NT2/D1 (cell line): ENCODE measurements around the gene PRKACG.
"Not testable (repeated sequence)": the region's sequence is repeated elsewhere in the genome, so short reads cannot be mapped to it uniquely, and the experiment has no call there.

Experiments
- DNase-seq: peaks from one replicate; pipeline ENCODE4 v3.0.0-alpha.2; 2011; ENCODE audit warnings: low read depth, low spot score
- H3K27me3 ChIP-seq: 2 replicates; pipeline ENCODE4 v1.6.0; 2011; ENCODE audit warnings: mild to moderate bottlenecking; ENCODE audit not compliant: insufficient read length, insufficient read depth
- H3K36me3 ChIP-seq: 2 replicates; pipeline ENCODE4 v1.6.1; 2011; ENCODE audit warnings: mild to moderate bottlenecking, low read length, mixed read lengths; ENCODE audit not compliant: insufficient read depth, insufficient read length
- H3K4me1 ChIP-seq: 2 replicates; pipeline ENCODE4 v1.5.1; 2011; ENCODE audit not compliant: insufficient read depth, insufficient read length
- H3K4me3 ChIP-seq: 2 replicates; pipeline ENCODE4 v1.5.1; 2011; ENCODE audit warnings: low read depth; ENCODE audit not compliant: insufficient read length
- H3K9ac ChIP-seq: 2 replicates; pipeline ENCODE4 v1.6.0; 2011; ENCODE audit warnings: low read depth; ENCODE audit not compliant: insufficient read length
- H3K9me3 ChIP-seq: 2 replicates; pipeline ENCODE4 v1.5.1; 2011; ENCODE audit warnings: mild to moderate bottlenecking, low read length; ENCODE audit not compliant: insufficient read depth
- SUZ12 ChIP-seq: IDR thresholded peaks from 2 replicates; pipeline ENCODE4 v1.6.1; 2011; ENCODE audit not compliant: insufficient read length, insufficient read depth; ENCODE audit errors: extremely low read depth
- YY1 ChIP-seq: IDR thresholded peaks from 2 replicates; pipeline ENCODE4 v1.6.1; 2011; ENCODE audit not compliant: insufficient read length, insufficient read depth
- ZNF274 ChIP-seq: IDR thresholded peaks from 2 replicates; pipeline ENCODE4 v1.6.1; 2011; ENCODE audit warnings: mild to moderate bottlenecking, low read depth, low read length

PRKACG gene

DNA sequence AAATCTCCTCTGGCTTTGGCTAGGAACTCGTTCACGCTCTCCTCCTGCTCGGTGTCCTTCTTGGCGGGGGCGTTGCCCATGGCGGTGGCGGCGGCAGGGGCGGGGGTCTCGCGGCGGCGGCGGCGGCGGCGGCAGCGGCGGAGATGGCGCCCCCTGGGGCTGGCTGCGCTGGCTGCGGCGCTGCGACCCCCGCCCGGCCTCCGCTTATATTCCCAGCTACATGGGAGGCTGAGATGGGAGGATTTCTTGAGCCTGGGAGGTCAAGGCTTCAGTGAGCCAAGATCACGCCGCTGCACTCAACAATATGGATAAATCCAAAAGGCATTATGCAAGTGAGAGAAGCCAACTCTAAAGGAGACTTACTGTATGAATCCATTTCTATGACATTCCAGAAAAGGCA, at the start of gene PRKACG:
PRKACG (minus strand) TSS at position 101 of the 400 bp plus-strand sequence; CDS start at position 80, 21 bp downstream.
- H3K9me3 ChIP-seq = peaks cover 6% of the 10 kb centered on the region; the same call in 1 of the 2 replicates
- no peaks in the 10 kb centered on the region for H3K36me3 ChIP-seq
- peaks cover 2% of the 10 kb centered on the region for H3K4me1 ChIP-seq
- no peak within 1 kb of the TSS for H3K4me3 ChIP-seq
- H3K9ac ChIP-seq = no peak within 1 kb of the TSS
- no peaks in the 10 kb centered on the region for H3K27me3 ChIP-seq
- no peak for DNase-seq
- TF ChIP-seq ZNF274 = no peak
- no peak for TF ChIP-seq YY1
- no peak for TF ChIP-seq SUZ12

DNA sequence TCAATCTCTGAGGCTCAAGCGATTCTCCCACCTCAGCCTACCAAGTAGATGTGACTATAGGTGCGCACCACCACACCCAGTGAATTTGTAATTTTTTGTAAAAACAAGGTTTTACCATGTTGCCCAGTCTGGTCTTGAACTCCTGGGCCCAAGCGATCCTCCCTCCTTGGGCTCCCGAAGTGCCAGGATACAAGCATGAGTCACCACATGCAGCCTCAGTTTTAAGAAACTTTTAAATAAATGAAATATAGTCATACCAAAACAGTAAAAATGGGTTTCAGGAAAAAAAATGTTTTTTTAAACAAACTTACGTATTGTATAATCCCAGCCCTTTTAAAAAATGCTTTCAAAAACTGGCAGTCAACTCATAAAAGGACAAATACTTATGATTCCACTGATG, 48.3 kb upstream of the PRKACG start:
- DNase-seq = no peak
- Histone ChIP-seq H3K4me3 (no peak overlapping the region), H3K36me3 (peaks cover 40% of the 10 kb centered on the region), H3K9me3 (no peaks in the 10 kb centered on the region), H3K9ac (no peak overlapping the region), H3K27me3 (no peaks in the 10 kb centered on the region), H3K4me1 (peaks cover 10% of the 10 kb centered on the region)
- TF ChIP-seq YY1 (no peak), ZNF274 (no peak), SUZ12 (no peak)

DNA sequence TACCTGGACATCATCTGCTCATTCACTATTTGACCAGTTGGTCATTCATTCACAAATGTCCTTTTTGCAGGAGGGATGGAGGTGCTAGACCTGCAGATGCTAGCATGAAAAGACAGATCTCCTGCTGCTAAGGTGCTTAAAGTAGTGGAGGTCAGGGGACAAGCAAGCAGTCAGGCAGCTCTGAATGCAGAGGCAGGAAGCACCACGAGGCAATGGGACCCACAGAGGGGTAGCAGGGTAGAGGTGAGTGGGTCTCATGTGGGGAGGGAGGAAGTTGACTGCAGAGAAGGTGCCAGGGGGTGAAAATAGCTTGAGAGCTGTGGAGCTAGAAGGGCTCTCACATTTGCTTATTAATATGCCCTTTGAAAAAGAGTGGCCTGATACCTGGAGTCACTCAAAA, 46.9 kb upstream of the PRKACG start:
- H3K4me1 ChIP-seq = peaks cover 7% of the 10 kb centered on the region
- TF ChIP-seq SUZ12 (no peak), YY1 (no peak), ZNF274 (no peak)
- no peaks in the 10 kb centered on the region for H3K27me3 ChIP-seq
- no peak for DNase-seq
- H3K4me3 ChIP-seq = no peak overlapping the region
- H3K9me3 ChIP-seq = no peaks in the 10 kb centered on the region
- no peak overlapping the region for H3K9ac ChIP-seq
- H3K36me3 ChIP-seq = peaks cover 38% of the 10 kb centered on the region

DNA sequence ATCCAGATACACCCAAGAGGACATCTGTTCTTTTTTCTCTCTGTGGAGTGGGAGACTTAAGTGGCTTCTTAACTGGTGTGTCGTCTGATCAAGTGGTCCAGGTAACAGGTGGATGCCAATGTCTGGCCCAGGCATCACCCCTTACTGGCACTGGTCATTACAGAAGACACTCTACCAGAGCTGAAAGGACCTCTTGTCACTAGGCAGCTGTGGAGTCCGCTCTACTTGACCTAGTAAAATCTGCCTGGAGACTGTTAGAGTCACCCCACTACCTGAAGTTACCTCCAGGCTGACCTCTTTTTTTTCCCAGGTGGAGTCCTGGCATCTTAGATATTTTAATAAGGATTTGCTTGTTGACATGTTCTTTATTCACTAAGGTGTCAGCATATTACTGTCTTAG, 44.2 kb upstream of the PRKACG start:
- TF ChIP-seq SUZ12 (no peak), YY1 (no peak), ZNF274 (no peak)
- no peaks in the 10 kb centered on the region for H3K27me3 ChIP-seq

DNA sequence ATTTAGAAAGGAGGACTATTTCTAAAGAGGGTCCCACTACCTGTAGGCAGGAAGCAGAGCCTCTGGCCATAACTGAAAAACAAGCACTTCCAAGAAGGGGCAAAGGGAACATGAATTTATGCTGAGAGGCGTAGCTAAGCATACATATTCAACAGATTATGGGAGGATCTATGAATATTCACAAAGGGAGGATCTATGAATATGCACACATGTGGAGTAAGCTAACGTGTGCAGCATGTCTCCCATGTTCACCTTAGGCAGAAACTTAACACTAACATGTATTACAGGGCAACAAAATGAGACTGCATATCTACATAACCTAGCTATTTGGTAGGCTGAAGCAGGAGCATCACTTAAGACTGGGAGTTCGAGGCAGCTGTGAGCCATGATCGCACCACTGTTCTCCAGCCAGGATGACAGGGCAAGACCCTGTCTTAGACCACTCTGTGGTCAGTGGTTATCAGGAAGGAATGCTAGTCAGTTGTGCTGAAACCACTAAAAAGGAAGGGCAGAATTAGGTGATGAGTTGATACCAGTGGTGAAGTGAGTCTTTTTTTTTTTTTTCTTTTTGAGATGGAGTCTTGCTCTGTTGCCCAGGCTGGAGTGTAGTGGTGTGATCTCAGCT, 42.4 kb upstream of the PRKACG start:
- H3K36me3 ChIP-seq = peaks cover 39% of the 10 kb centered on the region
- no peak overlapping the region for H3K4me3 ChIP-seq
- H3K9ac ChIP-seq = no peak overlapping the region
- TF ChIP-seq ZNF274 (no peak), SUZ12 (no peak), YY1 (no peak)
- H3K9me3 ChIP-seq = no peaks in the 10 kb centered on the region
- peaks cover 2% of the 10 kb centered on the region for H3K4me1 ChIP-seq
- no peak for DNase-seq
- H3K27me3 ChIP-seq = no peaks in the 10 kb centered on the region

More for the DNA sequence above, 44.2 kb upstream of the PRKACG start:
- H3K4me1 ChIP-seq = peaks cover 2% of the 10 kb centered on the region
- H3K9ac ChIP-seq = no peak overlapping the region
- H3K36me3 ChIP-seq = peaks cover 39% of the 10 kb centered on the region
- H3K9me3 ChIP-seq = no peaks in the 10 kb centered on the region
- no peak overlapping the region for H3K4me3 ChIP-seq
- DNase-seq = no peak

DNA sequence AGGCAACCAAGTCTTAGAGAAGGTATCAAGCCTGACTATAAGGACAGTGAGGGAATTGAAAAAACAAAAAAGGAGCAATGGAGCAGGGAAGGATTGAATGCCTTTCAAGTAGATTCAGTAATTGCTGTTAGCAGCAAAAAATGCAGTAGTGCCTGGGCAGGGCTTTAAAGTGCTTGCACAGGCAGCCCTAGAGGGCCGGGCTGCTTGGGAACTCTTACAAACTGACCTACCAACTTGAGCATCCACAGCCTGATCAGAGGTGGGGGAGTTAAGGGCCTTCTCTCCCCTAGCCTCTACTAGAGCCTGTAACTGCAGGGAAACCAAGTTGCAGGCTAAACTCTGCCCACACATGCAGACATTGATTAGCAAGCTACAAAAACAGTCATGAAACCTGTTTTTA, 41.1 kb upstream of the PRKACG start:
- Histone ChIP-seq H3K4me1 (no peaks in the 10 kb centered on the region), H3K9me3 (no peaks in the 10 kb centered on the region), H3K4me3 (no peak overlapping the region), H3K27me3 (no peaks in the 10 kb centered on the region), H3K36me3 (peaks cover 36% of the 10 kb centered on the region), H3K9ac (no peak overlapping the region)
- TF ChIP-seq YY1 (no peak), ZNF274 (no peak), SUZ12 (no peak)
- DNase-seq = no peak

DNA sequence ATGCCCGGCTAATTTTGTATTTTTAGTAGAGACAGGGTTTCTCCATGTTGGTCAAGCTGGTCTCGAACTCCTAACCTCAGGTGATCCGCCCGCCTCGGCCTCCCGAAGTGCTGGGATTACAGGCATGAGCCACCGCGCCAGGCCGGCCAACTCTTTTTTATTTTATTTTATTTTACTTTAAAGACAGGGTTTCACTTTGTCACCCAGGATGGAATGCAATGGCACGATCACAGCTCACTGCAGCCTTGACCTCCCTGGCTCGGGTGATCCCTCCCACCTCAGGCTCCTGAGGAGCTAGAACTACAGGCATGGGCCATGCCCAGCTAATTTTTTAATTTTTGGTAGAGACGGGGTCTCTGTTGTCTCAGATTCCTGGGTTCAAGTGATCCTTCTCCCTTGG, 37.0 kb upstream of the PRKACG start:
- H3K9me3 ChIP-seq, H3K4me3 ChIP-seq, DNase-seq, H3K9ac ChIP-seq, H3K27me3 ChIP-seq, H3K4me1 ChIP-seq: not testable (repeated sequence)
- H3K36me3 ChIP-seq = peaks cover 52% of the 10 kb centered on the region
